Measurements from ENCODE around the gene NCKAP1. TPM values are rescaled to one million over a fixed set of nuclear protein-coding genes. Genes with fewer than 3 reads are reported as not detected.
"Not testable (repeated sequence)": the region's sequence is repeated elsewhere in the genome, so short reads cannot be mapped to it uniquely, and the experiment has no call there.

Gene NCKAP1
- total RNA-seq, 1 donor from 2014 or later: 153 TPM

- DNase-seq (ENCODE audit: low spot score); intact Hi-C loops (cut with DNase I): not testable (repeated sequence)
These were observed 77.4 kb downstream of the NCKAP1 start for GRCh38 chr2:182960869-182961268.

DNA sequence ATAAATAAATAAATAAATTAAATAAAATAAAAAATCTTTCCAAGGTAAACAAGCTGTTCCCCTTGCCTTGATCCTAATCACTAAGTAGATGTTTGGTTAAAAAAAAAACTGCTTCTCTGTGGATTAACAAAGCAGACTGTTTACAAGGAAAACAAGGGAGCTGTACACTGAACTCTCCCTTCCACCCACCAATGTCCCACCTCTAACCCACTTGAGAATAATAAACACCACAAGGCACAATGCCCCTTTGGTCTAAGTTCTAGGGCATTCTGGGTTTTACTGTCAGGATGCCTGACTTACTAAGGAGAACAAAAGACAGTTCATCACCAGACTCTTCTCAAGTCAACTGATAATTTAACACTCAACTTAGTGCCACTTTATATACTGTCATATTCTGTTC is 83.5 kb downstream of the NCKAP1 start:
- DNase-seq (ENCODE audit: low spot score): no peak
- intact Hi-C loops (cut with DNase I): no loop called here

- DNase-seq (ENCODE audit: low spot score): no peak
- intact Hi-C loops (cut with DNase I): no loop called here
These were observed 85.4 kb downstream of the NCKAP1 start for GRCh38 chr2:182952741-182953450.

GRCh38 chr2:182951948-182952663 is 86.2 kb downstream of the NCKAP1 start:
- intact Hi-C loops (cut with DNase I): no loop called here
- no peak for DNase-seq (ENCODE audit: low spot score)

GRCh38 chr2:182950546-182950945 is 87.7 kb downstream of the NCKAP1 start:
- DNase-seq (ENCODE audit: low spot score): no peak
- intact Hi-C loops (cut with DNase I): no loop called here

DNA sequence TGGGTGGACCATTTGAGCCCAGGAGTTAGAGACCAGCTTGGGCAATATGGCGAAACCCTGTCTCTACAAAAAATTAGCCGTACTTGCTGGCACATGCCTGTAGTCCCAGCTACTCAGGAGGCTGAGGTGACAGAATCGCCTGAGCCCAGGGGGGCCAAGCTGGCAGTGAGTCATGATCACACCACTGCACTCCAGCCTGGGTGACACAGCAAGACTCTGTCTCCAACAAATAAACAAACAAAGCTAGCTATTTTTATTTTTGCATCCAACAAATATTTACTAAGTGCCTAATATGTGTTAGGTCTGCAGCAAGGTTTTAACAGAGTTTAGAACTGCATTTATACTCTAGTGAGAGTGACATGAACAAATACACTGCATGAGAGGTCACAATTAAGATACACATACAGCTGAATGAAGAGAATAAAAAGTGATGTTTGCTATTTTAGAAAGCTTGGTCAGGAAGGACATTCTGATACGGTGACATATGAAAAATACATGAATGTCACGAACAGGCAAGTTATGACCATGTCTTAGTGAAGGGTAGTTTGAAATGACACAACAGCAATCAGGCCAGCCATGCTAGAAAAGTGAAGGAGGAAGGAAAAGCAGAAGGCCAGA is 88.6 kb downstream of the NCKAP1 start:
- intact Hi-C loops (cut with DNase I): no loop called here
- no peak for DNase-seq (ENCODE audit: low spot score)

DNA sequence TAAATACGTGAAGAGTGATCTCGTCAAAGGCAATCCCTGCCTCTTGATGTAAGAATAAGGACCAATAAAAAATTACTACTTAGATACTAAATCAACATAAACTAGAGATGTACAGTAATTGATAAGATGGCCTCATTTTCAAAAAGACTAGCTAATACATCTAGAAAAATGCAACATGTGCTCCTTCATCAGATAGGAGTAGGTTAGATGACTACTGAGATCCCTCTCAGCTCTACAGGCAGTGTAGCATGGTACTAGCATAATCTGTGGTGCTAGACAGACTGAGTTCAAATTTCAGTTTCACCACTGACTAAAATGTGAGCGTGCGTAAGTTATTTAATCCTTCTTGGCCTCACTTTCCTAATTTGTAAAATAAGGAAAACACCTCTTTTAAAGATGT is 89.2 kb downstream of the NCKAP1 start:
- no peak for DNase-seq (ENCODE audit: low spot score)
- intact Hi-C loops (cut with DNase I): no loop called here

DNA sequence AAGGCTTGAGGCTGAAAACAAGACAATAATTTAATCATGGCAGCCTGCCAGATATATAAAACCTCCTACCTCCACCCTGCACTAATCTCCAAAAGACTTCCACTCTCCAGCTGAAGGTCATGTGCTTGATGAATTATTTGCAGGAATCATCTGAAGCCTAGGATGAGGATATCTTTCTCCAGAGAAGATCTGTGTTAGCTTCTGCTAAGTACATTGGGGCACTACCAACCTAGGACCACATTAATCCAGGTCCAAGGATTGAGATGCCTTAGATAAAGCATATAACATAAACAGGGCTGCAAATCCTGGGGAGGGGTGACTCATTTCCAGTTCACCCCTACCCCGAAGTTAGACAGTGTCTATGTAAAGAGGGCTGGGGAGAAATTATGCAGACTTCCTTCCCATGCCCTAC is 91.3 kb downstream of the NCKAP1 start:
- intact Hi-C loops (cut with DNase I): no loop called here
- no peak for DNase-seq (ENCODE audit: low spot score)

DNA sequence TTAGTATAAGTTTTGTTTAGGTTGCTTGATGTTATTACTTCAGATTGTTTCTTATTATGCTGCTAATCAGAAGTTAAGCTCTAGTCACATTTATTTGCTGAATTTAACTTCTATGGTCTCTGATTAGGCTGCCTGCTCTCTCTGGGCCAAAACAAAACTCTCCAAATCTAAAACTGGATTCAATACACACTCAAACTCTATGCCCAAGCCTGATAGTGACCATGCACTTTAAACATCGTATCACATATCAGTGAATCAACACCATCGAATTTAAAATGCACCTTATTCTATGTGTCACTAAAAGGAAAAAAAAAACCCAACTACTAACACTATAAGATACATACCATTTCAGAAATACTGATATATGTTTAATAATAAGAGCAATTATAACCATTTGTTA is 94.9 kb downstream of the NCKAP1 start:
- DNase-seq (ENCODE audit: low spot score): no peak
- intact Hi-C loops (cut with DNase I): no loop called here

DNA sequence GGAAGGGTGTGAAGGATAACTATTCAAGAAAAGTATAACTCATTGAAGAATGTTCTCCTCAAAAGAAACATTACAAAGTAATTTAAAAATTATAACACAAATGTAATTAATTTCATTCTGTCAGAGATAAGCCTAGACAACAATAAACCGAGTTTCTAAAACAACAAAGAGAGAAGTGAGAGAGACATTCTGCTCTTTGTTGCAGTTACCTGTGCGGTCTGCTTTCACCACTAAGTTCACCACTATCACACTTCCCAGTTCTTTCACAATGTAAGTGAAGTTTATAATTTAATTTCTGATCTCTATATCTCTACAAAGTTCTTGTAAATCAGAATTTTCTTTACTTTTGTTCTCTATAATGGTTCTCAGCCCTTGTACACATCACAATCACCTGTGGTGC is 95.5 kb downstream of the NCKAP1 start:
- no peak for DNase-seq (ENCODE audit: low spot score)
- intact Hi-C loops (cut with DNase I): no loop called here

- intact Hi-C loops (cut with DNase I): no loop called here
- no peak for DNase-seq (ENCODE audit: low spot score)
These were observed 96.3 kb downstream of the NCKAP1 start for GRCh38 chr2:182941919-182942318.

DNA sequence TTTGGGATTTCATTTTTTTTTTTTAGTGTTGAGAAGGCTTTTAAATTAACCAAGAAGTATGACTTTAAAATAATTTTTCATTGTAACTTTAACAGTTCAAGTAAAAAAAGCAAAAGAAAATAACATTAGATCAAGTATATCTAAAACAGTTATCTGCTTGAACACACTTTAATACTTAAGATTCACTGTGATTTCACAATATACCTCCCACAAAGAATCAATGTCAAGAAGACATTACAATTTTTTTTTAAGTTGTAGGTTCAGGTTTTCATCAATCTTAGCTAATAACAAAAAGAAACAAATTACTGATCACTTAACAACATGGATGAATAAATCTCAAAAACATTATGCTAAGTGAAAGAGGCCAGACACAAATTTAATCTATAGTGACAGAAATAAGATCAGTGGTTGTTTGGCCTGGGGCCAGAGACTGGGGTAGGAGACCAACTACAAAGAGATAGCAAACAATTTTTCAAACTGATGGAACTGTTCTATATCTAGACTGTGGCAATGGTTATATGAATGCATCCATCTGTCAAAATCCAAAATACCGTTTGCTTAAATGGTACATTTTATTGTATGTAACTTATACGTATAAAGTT is 97.0 kb downstream of the NCKAP1 start:
- no peak for DNase-seq (ENCODE audit: low spot score)

GRCh38 chr2:182937870-182938269 is 100.4 kb downstream of the NCKAP1 start:
- DNase-seq (ENCODE audit: low spot score): no peak
- intact Hi-C loops (cut with DNase I): no loop called here

More for the DNA sequence above, 97.0 kb downstream of the NCKAP1 start:
- intact Hi-C loops (cut with DNase I): no loop called here

DNA sequence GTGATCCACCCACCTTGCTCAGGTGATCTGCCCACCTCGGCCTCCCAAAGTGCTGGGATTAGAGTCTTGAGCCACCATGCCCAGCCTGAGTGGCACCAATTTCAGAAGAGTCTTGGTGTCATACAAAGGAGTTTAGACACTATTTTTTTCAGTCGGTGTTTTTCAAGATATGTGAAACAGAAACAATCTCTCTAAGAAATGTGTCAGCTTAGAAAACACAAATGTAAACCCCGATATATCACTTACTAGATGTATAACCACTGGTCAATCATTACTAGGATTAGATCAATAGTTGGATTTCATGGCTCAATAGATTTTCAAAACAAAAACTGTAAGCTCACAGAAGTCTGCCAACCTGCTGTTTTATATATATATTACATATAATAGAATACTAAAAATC is 104.6 kb downstream of the NCKAP1 start:
- DNase-seq (ENCODE audit: low spot score): no peak
- intact Hi-C loops (cut with DNase I): no loop called here

- DNase-seq (ENCODE audit: low spot score): no peak
- intact Hi-C loops (cut with DNase I): no loop called here
These were observed 108.3 kb downstream of the NCKAP1 start for GRCh38 chr2:182929972-182930371.

DNA sequence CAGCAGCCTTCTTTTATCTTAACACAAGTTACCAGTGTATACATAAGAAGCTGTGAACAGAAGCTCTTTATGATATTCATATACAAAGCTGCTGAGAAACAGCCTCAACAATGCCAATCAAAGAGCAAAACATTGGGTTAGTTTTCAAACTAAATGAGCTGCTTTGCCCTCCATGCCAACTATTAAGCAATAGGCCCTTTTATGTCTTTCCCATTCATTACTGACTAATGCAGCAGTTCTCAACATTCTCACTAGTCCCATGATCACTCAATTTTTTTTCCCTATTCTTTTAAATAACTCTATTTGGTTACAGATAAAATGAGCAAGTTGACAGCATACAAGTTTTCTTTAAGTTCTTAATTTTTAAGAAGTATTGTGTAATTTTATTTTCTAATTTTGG is 114.0 kb downstream of the NCKAP1 start:
- intact Hi-C loops (cut with DNase I): no loop called here

DNA sequence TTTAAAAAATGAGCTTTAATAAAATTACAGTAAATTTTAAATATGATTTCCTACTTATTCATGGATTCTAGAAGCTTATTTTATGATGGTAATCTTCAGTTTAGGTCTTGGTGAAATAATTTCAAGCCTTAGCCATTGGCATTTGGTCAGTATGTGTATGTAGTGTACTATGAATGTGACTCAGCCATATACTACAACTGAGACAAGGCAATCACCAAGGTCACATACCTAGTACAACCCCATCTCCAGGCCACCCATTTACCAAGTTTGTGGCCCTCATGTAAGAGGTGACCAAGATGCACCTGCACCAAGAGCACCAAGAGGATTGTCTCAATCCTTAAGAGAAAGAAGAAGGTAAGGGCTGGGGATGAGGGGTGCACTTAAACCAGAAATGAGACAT is 117.0 kb downstream of the NCKAP1 start:
- DNase-seq (ENCODE audit: low spot score): no peak
- intact Hi-C loops (cut with DNase I): no loop called here

More for the DNA sequence above, 114.0 kb downstream of the NCKAP1 start:
- DNase-seq (ENCODE audit: low spot score): no peak

- no peak for DNase-seq (ENCODE audit: low spot score)
- intact Hi-C loops (cut with DNase I): no loop called here
These were observed 117.6 kb downstream of the NCKAP1 start for GRCh38 chr2:182920631-182921056.

GRCh38 chr2:182920089-182920488 is 118.2 kb downstream of the NCKAP1 start:
- intact Hi-C loops (cut with DNase I): no loop called here
- DNase-seq (ENCODE audit: low spot score): no peak

DNA sequence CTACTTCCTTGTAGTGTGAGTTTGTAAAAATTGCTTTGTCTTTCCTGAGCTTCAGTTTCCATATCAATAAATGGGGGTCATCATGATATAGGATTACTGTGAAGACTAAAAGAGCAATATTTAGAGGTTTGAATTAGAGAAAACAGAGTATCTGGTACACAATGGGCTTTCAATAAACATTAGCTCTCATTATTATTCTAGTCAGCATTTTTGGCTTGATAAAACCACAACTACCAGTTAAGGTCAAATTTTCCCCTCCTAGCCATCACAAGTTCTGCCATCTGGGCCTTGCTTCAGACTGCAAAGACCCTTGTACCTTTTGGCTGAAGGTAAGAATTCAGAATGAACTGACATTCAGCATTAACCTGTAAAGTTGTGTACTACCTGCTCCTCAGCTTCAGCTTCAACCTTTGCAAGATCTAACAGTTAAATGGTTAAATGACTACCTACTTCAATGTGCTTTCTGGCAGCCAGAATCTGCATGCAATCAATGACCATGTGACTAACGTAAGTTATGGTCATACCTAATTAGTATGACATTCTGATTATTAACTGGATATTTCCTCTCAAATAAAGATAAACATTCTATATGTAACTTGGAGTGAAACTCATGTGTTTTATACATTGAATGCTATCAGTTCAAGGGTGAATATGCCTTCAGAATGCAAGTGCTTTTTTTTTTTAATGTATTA is 119.2 kb downstream of the NCKAP1 start:
- intact Hi-C loops (cut with DNase I): no loop called here
- DNase-seq (ENCODE audit: low spot score): no peak

Measured in cardiac septum (tissue), 1 donor.